Placental epithelial cell (primary cell): ENCODE results near the gene KIT. TPM values are rescaled to one million over a fixed set of nuclear protein-coding genes. Genes with fewer than 3 reads are reported as not detected.

Source experiments
- total RNA-seq: library from RNA; depleted of rRNA; stranded (reverse); fragments of >200 nt; gene quantifications from 2 replicates; pipeline ENCODE4 v1.2.3, GENCODE V29; 2012

KIT gene
- total RNA-seq = under 0.01 and 2.0 TPM in 2 replicates

DNA sequence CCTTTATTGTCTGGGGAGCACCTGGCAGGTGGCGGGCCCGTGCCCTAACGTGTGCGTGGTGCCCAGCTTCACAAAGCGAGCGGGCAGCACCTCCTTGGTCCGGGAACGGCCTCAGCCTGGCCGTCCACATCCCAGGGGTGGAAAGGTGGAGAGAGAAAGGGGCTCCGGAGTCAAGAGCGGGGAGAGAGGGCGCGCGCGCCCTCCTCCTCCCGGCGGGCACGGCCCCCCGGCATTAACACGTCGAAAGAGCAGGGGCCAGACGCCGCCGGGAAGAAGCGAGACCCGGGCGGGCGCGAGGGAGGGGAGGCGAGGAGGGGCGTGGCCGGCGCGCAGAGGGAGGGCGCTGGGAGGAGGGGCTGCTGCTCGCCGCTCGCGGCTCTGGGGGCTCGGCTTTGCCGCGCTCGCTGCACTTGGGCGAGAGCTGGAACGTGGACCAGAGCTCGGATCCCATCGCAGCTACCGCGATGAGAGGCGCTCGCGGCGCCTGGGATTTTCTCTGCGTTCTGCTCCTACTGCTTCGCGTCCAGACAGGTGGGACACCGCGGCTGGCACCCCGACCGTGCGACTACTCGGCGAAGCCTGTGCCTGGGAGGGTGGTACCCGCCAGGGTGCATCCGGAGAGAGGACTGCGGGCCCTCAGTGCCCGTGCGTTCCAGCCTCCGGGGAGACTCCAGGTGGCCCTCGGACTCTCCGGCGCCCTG is at the start of gene KIT:
KIT (plus strand) TSS at position 407 of the 701 bp plus-strand sequence; CDS start at position 465, 58 bp downstream.

